GM21390 (cell line): Measurements from ENCODE around the gene ITGBL1.

Experiments
- ATAC-seq: cut with Tn5 transposase; IDR thresholded peaks from one replicate; pipeline ENCODE4 v1.9.1; 2021; ENCODE audit not compliant: unreplicated experiment

Gene ITGBL1

DNA sequence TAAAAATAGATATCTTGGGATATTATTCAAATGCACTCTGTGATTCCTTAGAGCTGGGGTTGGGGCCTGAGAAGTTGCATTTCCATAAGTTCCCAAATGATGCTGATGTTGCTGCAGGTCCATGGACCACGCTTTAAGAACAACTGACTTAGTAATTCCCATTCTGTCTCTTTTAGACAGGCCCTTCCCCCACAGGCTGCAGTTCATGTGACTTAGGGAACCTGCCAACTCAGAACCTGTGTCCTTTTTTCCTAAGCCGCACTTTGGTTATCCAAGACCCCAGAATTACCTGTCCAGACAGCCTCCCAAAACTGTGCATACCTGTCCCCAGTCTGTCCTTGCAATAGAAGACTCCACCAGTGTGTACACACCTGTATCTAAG lies 1.7 kb upstream of the ITGBL1 start:
- ATAC-seq, result no peak

DNA sequence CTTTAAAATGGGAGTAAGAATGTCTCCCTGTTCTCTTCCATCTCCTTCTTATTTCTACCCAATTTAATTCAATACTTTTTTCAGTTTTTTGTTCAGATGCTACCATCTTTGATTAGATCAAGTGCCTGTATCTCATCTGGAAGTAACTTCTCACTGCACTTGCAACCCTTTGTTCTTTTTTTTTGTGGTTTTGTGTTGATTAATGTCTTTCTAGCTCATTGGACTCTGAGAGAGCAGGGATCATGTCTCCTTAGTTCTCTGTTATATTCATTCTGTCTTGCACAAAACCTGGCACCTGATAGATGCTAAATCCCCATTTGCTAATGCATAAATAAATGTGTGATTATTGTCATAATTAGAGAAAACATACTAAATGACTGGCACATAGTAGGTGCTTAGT lies 834 bp upstream of the ITGBL1 start:
- no peak for ATAC-seq

DNA sequence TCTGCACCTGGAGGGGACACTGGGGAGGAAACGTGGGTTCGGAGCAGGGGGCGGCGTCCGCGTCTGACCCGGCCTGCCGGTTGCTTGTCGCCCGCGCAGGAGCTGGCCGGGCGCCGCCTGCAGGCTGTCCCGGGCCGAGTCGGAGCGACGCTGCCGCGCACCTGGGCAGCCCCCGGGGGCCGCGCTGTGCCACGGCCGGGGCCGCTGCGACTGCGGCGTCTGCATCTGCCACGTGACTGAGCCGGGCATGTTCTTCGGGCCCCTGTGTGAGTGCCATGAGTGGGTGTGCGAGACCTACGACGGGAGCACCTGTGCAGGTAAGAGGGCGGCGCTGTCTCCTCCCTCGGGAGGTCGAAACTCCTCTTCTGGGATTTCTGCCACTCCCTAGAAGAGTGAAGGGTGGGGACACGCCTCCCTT lies 1.3 kb downstream of the ITGBL1 start:
- peak; percentile 20 for ATAC-seq

DNA sequence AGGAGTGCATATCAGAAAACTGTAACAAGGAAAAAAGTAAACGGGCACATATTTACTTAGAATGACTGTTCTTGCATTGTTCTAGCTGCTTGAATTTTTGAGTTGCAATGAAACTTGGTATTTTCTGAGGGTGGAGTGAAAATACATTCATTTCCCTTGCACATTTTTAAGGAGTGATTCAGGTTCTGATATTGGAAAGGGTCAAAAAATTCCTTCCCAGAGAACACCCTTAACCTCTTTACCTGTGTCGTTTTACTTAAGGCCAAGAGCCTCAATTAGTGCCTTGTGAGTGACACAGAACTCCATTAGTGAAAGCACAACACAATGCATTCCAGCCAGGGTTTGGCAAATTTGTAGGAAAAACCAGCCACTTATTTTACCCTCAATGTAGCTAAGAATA lies 2.3 kb downstream of the ITGBL1 start:
- no peak for ATAC-seq

DNA sequence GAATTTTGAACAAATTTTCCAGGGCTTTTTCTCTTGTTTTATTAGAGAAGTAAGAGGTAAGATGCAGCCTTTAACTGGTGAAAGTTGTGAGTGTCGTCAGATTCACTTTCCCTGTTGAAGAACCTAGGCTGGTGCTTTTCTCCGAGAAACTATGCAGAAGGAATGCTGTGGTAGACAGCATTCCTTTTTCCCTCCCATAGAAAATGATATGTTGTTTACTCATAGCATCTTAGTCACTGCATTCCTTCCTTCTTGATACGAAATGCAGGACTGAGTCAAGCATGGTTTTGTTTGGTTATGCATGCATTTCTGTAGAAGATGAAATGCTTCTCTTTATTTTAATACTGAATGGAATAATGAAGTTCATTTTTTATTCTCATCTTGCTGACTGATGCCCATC lies 3.4 kb downstream of the ITGBL1 start:
- ATAC-seq, result no peak

DNA sequence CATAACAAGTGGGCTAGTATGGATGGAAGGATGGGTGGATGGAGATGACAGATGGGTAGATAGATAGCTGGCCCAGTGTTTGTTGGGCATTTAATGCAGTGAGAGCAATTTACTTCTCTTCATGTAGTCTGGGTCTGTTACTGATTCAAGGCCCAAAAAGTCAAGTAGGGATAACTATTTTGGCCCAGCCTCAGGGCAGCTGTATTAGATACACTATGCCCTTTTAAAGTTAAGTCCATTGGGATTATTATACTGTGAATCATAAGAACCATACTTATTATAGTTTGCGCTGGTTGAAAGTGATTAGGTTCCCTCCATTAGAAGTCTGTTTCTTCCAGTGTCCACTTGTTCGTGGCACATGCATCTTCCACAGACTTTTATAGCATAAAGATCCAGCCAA lies 4.7 kb downstream of the ITGBL1 start:
- ATAC-seq, result no peak

DNA sequence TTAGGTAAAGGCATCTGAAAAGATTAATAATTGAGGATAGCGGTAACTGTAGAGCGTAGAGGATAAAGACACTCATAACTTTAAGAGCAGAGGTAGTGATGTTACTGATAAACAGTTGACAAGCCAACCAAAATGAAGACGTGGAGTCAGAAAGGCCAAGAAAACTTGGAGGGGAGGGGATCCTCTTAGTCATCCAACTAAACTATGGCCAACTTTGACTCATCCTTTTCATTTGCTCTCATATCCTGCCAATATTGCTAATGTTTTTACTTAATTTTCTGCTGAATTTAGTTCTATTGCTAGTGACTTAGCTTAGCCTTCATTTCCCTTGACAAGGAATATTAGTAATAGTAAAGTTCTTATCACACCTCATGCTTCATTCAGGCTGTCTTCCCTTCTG lies 13.4 kb downstream of the ITGBL1 start:
- ATAC-seq, result no peak

DNA sequence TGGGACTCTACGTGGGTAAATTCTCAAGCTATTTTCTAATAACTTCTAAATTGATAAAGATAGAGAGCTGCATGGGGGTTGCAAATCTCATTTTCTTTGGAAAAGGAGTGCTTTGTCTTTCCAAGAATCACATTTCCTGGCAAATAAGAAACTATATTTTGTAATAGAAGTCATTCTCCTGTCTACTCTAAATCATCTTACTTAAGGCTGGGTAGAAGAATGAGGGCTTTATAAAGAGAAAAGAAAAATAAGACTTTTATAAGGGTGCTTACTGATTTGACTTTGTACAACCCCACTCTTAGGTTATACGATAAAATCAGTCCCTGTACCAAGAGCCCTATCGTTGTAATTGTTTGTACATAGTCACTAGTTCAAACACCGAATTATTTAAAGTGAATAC lies 14.9 kb downstream of the ITGBL1 start:
- no peak for ATAC-seq

DNA sequence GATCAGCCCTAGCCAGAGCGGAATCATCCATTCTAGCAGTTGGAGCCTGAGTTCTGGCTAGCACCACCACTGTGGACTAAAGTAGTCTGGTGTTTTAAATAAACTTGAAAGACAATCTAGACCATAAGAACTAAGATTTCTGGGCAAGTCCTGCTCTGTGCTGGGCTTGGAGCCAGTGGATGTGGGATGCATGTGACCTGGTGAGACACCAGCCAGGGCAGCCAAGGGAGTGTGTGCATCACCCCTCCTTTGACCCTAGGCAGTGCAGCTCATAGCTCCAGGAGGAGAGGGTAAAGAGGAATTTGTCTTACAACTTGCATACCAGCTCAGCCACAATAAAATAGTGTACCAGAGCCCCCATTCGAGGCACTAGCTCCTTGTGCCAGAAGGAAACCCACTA lies 21.0 kb downstream of the ITGBL1 start:
- no peak for ATAC-seq

DNA sequence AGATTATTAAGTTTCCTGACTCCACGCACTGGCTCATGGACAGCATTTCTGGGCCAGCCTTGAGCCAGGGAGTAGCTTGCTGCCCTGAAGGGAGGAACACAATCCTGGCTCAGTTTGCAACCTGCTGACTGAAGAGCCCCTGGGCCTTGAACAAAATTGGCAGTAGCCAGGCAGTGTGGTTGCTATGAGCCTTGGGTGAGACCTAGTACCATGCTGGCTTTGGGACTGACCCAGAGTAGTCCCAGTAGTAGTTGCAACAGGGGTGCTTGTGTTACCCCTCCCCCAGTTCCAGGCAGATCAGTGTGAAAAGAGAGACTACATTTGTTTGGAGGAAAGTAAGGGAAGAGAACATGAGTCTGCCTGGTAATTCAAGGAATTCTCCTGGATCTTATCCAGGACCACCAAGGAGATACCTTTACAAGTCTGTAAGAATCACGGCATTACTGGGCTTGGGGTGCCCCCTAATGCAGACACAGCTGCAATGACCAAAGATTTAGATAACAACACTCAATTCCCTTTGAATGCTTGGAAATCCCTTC lies 22.0 kb downstream of the ITGBL1 start:
- ATAC-seq, result no peak

DNA sequence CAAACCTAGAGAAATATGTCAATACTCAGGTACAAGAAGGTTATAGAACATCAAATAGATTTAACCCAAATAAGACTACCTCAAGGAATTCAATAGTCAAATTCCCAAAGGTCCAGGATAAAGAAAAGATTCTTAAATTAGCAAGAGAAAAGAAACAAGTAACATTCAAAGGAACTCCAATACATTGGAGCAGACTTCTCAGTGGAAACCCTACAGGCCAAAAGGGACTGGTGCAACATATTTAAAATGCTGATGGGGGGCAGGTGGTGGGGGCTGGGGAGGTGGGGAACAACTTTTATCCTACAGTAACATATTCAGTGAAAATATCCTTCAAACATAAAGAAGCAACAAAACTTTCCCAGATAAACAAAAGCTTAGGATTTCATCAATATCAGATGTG lies 23.1 kb downstream of the ITGBL1 start:
- ATAC-seq, result no peak

DNA sequence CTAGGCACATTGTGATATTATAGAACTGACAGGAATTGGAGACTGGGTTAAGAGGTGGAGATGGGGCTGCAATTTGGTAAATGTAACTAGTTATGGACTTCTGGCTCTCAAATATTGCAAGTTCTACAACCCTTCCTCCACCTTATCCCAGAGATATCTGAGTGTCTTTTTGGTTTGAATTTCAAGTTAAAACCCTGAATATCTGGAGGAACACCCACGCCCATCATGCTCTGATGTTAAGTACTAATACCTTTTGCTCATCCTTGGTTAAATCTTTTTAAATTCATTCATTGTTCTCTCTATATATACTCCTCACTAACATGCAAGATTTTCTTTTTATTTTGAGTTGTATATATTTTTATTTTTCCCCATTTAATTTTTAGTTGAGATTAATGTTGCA lies 28.9 kb downstream of the ITGBL1 start:
- ATAC-seq, result no peak

DNA sequence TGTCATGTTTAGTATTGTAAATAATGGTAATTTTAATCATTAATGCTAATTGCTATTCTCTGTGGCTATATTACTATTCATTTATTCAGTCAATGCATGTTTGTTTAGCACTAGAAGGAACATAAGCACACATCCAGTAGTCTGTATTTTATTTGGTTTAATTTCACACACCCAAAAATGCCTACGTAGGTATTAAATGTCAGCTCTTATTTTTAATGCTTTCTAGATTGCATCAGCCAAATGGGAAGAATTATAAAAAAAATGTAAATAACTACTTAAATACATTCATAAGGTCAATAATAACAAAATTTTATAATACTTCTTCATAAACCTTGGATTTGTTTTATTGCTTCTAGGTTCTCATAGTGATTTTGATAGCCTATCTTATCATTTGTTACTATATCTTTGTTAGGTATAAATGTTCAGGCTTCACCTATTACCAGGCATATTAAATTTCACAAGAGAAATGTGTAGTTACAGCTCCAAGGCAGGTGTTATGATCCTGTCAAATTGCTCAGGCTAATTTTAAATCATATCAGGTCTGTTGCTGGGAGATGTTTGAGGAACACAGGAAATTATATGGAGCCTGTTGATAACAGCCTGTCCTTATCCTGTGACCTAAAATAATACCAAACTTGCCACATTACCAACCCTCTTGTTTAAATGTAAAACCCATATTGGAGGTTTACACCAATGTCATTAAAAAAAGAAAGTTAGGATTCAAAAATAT lies 34.4 kb downstream of the ITGBL1 start:
- no peak for ATAC-seq

DNA sequence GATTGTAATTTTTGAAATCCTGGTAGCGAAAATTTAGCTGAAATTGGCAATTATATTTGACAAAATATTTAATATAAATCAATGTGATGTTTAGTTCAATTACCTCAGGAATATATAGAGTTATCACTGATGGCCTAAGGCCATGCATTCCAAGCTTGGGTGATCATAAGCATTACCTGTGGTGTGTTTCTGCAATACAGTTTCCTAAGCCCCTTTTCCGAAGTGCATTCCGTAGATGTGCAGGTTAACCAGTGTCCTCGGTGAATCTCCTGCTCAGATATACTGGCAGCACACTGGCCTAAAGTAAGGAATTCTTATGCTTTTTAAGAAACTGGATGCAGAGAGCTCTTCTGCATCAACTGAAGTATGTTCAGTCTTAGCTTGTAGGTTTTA lies 35.0 kb downstream of the ITGBL1 start:
- no peak for ATAC-seq

DNA sequence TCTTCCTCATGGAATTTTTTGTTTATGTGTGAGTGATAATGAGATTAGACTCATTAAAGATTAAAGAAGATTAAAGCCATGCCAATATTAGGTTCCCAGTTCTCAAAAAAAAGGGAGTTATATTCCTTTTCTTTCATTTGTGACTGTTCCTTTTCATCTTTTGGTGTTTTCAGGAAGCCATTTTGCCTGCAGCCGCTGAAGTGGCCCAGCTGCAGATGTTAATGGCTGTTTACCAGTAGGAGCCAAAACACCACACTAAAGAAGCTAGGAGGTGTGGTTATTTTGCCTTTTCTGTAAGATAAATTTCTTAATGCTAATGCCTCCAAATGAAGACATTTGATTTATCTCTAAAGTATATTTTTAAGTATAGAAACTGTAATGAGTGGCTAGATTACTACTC lies 36.3 kb downstream of the ITGBL1 start:
- ATAC-seq, result no peak

DNA sequence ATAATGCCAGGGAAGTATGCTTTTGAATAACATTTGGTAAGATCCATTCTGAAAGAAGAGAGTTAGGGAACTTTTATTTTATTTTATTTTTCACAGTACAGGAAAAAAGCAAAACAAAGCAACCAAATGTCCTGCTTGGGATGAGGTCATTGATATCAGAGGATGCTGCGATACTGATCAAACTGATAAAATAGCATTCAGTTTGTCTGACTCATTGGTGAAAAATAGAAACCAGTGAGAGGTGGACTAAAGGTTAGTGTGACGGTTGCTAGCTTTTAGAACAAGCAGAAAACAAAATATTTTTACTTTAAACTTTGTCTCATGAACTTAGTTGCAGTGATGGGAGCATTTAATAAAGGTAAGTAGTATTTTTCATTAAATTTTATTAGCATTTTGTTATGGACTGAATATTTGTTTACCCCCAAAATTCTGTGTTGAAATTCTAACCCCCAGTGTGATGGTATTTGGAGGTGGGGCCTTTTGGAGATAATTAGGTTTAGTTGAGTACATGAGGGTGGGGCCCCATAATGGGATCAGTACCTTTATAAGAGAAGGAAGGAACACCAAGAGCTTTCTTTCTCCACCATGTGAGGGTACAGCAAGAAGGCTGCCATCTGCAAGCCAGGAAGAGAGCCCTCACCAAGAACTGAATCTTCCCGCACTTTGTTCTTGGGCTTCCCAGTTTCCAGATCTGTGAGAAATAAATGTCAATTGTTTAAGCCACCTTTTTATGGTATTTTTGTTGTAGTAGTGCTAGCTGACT lies 37.3 kb downstream of the ITGBL1 start:
- no peak for ATAC-seq

DNA sequence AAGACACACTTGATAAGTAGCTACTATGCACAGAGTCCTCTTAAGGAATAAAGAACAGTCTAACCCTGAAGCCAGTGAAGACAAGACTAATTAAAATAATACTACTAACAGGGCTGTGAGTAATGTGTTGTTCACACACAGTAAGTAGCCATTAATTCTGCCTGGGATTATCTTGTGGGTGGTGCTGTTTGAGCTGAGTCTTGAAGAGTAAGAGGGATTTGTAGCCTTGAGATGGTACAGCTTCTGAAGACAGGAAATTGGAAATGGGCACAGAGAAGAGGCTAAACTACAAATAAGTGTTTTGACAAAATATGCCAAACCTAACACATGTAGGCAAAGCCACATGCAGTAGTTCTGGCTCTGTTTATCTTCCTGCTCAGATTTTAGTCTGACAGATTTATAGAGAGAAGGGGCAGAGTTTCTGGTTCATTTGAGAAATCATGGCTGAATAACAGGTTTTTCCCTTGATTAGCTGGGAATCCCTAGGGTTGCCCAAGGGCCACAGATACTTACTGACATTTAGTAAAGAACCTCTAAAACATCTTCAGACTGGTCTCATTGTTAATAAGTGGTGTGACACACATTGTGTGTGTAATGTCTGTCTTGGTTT lies 38.0 kb downstream of the ITGBL1 start:
- no peak for ATAC-seq

DNA sequence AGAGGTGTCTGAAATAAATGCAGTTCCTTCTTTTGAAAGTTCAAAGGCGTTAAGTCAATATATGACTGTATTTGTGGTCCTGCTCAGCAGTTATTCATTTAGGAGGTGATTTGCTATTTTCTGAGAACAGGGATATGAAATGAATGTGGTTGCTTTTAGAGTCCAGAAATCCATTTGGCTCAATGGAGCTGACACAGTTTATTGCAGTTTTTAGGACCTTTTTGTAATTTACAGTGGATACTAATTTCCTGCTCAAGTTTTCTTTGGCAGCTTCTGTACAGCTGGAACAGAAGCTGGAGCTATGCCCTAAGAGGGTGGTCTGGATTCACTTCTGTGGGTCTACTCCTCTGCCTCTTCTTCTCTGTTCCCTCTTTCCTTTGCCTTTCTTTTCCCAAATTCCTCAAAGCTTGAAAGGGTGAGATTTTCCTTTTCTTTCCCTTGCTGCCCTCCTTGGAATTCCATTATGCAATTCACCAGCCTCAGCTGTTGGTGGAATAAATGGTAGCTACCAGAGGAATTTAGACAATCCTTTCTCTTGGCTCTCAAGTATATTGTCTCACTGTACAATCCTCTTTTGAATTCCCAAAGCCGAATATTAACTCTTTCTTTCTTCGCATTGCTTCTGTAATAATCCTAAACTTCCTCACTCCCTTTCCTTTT lies 39.9 kb downstream of the ITGBL1 start:
- no peak for ATAC-seq

DNA sequence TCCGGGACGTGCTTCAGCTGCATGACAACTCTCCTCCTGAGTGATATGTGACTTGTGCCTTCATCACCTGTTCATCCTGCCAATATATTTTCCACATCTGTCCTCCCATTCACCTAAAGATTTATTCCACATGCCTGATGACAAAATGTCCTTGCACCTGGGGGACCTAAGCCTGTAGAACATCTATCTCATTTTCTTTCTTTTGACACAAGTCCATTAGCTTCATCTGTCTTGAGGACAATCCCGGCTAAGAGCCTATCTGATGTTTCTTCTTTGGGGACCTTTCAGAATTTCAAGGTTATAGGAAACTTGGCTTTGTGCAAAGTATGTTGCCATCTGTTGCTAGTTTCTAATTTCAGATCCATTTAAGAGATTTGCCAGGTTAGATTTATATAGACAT lies 41.1 kb downstream of the ITGBL1 start:
- ATAC-seq, result no peak

DNA sequence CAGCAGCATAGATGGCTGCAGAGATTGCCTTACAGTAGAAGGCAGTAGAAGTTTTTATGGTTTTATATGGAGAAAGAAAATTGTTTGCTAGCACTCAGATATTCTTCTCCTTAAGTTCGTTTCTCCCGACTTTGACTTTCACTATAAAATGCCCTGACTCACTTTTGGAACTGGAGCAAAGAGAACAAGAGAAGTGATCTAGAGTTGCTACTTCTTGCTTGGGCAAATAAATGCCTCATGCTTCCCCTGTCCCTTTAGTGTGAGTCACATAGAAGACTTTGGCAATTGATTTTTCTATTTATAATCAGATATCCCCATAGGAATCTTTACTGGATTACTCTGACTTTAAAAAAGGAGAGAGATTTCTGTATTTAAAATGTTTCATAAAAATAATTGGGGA lies 46.9 kb downstream of the ITGBL1 start:
- ATAC-seq, result no peak

DNA sequence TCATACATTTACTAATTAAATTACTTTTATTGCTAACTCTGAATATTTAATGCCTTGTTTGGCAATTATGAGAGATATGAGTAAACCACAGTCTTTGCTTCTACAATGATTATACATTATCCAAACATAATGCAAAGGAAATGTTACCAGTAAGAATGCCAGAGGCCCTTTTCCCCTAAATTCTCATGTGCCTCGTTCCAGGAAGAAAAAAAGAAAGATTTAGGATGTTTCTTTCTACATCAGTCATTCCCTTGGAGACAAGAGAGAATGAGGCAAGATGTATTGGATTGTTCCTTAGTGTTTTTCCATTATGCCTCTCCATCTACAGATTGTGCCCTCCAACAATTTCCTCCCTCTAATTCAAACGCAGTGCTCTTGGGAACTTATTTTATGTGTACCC lies 50.1 kb downstream of the ITGBL1 start:
- ATAC-seq, result no peak

DNA sequence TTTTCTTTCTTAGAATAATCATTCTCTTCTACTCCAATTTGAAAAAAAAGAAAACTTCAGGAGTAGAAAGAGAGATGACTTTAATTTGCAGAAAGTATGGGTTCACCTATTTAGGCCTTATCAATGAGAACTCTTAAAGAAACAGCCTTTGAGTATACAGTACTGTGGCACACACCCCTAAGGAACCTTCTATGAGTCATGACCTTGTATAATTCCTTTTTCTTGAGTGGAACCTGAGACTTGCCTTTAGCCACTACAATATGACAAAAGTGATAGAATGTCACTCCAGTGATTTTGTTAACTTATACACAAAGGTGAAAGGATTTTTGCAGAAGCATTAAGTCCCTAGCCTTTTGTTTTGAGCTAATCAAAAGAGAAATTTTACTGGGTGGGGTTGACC lies 58.7 kb downstream of the ITGBL1 start:
- no peak for ATAC-seq
